Measurements from ENCODE around the gene C1QB. TPM values are rescaled to one million over a fixed set of nuclear protein-coding genes. Genes with fewer than 3 reads are reported as not detected.

The C1QB gene
- total and polyA plus RNA-seq, 2 of the 8 experiments (the other 6 are each of a cell fraction or from before 2014, with no cell fraction given), result not detected

GRCh38 chr1:22608361-22608760, 44.7 kb upstream of the C1QB start (continued):
- TF ChIP-seq CHD7 (IDR thresholded peaks at IDR 0.05; ENCODE audit: insufficient replicate concordance, low read length), result no peak
